CD8-positive, alpha-beta memory T cell (primary cell): Measurements from ENCODE around the gene VWF. TPM values are rescaled to one million over a fixed set of nuclear protein-coding genes. Genes with fewer than 3 reads are reported as not detected.
"Not testable (repeated sequence)": the region's sequence is repeated elsewhere in the genome, so short reads cannot be mapped to it uniquely, and the experiment has no call there.

Experiments
- CTCF ChIA-PET: fragments of 350-600 bp; sonication (Branson Sonifier 250); formaldehyde crosslinking; loops from one replicate; lab custom pipeline; 2021; ENCODE audit warnings: antibody characterized with exemption; lab: Charles Lee
- POLR2A ChIA-PET: fragments of 350-600 bp; sonication (Branson Sonifier 250); formaldehyde crosslinking; loops from one replicate; lab custom pipeline; 2021; ENCODE audit warnings: antibody characterized with exemption; lab: Charles Lee
- DNase-seq, 5 donors: peaks; one replicate each; pipeline versions ENCODE4 v3.0.0 to v3.0.0-alpha.2; 2020 to 2022; ENCODE audit warnings: mixed read lengths in 1 of 5
- H3K27ac ChIP-seq: one replicate; pipeline ENCODE4 v1.7.0; 2013; ENCODE audit warnings: low read depth, mild to moderate bottlenecking, low read length, moderate library complexity
- H3K27me3 ChIP-seq: 2 replicates; pipeline ENCODE4 v1.7.0; 2013; ENCODE audit warnings: low read length, mild to moderate bottlenecking; ENCODE audit not compliant: insufficient read depth, poor library complexity, severe bottlenecking
- H3K36me3 ChIP-seq: 2 replicates; pipeline ENCODE4 v1.7.0; 2013; ENCODE audit warnings: mild to moderate bottlenecking, low read length, moderate library complexity; ENCODE audit not compliant: insufficient read depth
- H3K4me1 ChIP-seq: 2 replicates; pipeline ENCODE4 v1.7.0; 2013; ENCODE audit warnings: mild to moderate bottlenecking, low read length, moderate library complexity; ENCODE audit not compliant: insufficient read depth
- H3K4me3 ChIP-seq: 2 replicates; pipeline ENCODE4 v1.7.0; 2013; ENCODE audit warnings: mild to moderate bottlenecking, low read length
- H3K9me3 ChIP-seq: 2 replicates; pipeline ENCODE4 v1.7.0; 2013; ENCODE audit warnings: mild to moderate bottlenecking, low read length
- H3K27ac Mint-ChIP-seq, 8 donors: one replicate each; pipeline ENCODE4 v1.8.0; 2020 to 2021; ENCODE audit warnings: mixed read lengths in 8 of 8, mild to moderate bottlenecking in 6 of 8, inconsistent platforms in 3 of 8, moderate library complexity in 3 of 8
- H3K27me3 Mint-ChIP-seq, 2 donors: one replicate each; pipeline ENCODE4 v1.8.0; 2020 to 2021; ENCODE audit warnings: mixed read lengths in 2 of 2, mild to moderate bottlenecking in 1 of 2, moderate library complexity in 1 of 2
- H3K36me3 Mint-ChIP-seq, 3 donors: one replicate each; pipeline ENCODE4 v1.8.0; 2020 to 2021; ENCODE audit warnings: mixed read lengths in 3 of 3, inconsistent platforms in 1 of 3, mild to moderate bottlenecking in 1 of 3
- H3K4me1 Mint-ChIP-seq, 3 donors: one replicate each; pipeline ENCODE4 v1.8.0; 2020 to 2021; ENCODE audit warnings: mixed read lengths in 3 of 3, inconsistent platforms in 1 of 3, mild to moderate bottlenecking in 1 of 3
- H3K4me3 Mint-ChIP-seq, 7 donors: one replicate each; pipeline ENCODE4 v1.8.0; 2020 to 2021; ENCODE audit warnings: mixed read lengths in 7 of 7, mild to moderate bottlenecking in 6 of 7, moderate library complexity in 4 of 7, inconsistent platforms in 2 of 7
- H3K9me3 Mint-ChIP-seq, 5 donors: one replicate each; pipeline ENCODE4 v1.8.0; 2020 to 2022; ENCODE audit warnings: mixed read lengths in 5 of 5, mild to moderate bottlenecking in 3 of 5, moderate library complexity in 2 of 5, inconsistent platforms in 1 of 5
- polyA plus RNA-seq: library from polyadenylated mRNA; unstranded; fragments of 300-500 nt; fragmentation: Illumina TruSeq; gene quantifications from one replicate; pipeline ENCODE4 v1.2.3, GENCODE V29; 2021
- total RNA-seq, 2 experiments: library from RNA; stranded (reverse); gene quantifications; one replicate each; pipeline ENCODE4 v1.2.3, GENCODE V29; 2021

Gene VWF
- total and polyA plus RNA-seq, 3 experiments from 2014 or later = 0.02 TPM; not detected in 2

DNA sequence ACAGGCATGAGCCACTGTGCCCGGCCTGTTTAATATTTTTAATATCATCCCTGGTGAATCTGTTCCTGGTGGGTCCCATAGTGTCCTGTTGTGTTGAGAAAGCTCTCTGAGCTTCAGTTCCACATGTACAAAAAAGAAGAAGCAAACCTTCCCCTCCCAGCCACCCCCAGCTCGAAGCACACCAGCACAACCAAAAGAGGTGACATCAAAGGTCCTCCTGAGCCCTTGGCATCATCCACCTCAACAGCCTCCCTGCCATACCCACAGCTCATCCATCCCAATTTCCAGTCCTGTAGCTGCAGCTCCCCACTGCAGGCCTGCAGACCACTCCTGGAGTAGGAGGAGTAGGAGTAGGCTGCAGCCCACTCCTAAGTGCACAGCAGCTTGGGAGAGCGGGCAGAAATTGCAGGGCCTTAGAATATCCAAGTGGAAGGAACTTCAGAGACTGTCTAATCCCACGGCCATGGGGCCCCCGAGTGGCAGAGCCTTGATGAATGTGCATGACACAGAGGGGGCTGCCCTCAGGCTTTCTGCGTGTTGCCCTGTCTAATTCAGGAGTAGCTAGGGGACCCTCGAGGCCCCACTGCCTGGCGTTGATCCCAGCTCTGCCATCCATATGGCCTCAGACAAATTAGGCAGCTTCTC is 39.1 kb upstream of the VWF start:
- Histone ChIP-seq H3K27ac (no peak overlapping the region), H3K36me3 (no peaks in the 10 kb centered on the region), H3K4me3 (no peak overlapping the region), H3K9me3 (no peaks in the 10 kb centered on the region), H3K27me3 (no peaks in the 10 kb centered on the region), H3K4me1 (peaks cover 16% of the 10 kb centered on the region)
- Mint-ChIP-seq H3K36me3 (no peaks in the 10 kb centered on the region), H3K27ac (no peak overlapping the region), H3K9me3 (peaks cover 0 to 1% (median 0%) of the 10 kb centered on the region in 5 donors), H3K4me3 (no peak overlapping the region), H3K27me3 (peaks cover 6 to 31% of the 10 kb centered on the region in 2 donors), H3K4me1 (peaks cover 13 to 15% (median 13%) of the 10 kb centered on the region in 3 donors)
- DNase-seq = no peak
- CTCF ChIA-PET = interaction anchor here (0.9 kb wide), 1 partner anchor 11 kb away, joined by 3 read pairs; no protein-coding TSS in a partner anchor
- POLR2A ChIA-PET = no interaction called here

DNA sequence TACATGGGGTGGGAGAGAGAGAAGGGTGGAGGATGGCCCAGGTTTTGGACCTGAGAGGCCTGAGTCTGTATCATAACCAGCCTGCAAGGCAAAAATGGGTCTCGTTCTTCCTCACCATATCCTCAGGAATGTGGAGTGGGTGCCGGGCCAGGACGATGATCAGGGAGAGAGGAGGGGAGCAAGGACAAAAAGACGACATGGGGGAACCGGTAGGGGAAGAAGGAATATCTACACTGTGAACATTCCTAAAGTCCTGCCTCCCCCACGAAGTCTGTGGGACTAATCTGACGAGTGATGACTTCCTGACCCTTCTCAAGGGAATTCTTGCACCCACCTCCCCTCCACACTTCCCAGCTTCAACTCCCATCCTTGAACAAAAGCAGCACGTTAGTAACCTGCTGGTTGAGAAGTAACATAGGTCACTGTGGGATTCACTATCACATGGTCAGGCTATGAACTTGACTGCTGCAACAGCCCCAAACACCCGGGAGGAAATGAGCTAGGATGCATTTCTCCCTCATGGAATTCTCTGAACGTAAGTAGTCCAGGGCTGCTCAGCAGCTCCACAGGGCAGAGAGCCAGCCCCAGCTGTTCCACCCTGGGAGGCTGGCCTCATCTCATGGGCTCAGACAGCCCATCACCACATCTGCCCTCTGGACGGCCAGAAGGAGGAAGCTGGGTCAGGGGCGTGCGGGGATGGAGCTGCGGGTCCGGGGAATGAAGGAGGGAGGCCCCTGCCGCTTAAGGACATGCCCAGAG is 36.8 kb upstream of the VWF start:
- Histone ChIP-seq H3K27ac (no peak overlapping the region), H3K9me3 (no peaks in the 10 kb centered on the region), H3K27me3 (no peaks in the 10 kb centered on the region), H3K36me3 (no peaks in the 10 kb centered on the region), H3K4me1 (no peaks in the 10 kb centered on the region), H3K4me3 (no peak overlapping the region)
- Mint-ChIP-seq H3K27ac (no peak overlapping the region), H3K27me3 (peaks cover 6 to 29% of the 10 kb centered on the region in 2 donors), H3K4me3 (no peak overlapping the region), H3K36me3 (no peaks in the 10 kb centered on the region), H3K9me3 (peaks cover 0 to 1% (median 0%) of the 10 kb centered on the region in 5 donors), H3K4me1 (no peaks in the 10 kb centered on the region)
- DNase-seq = no peak
- ChIA-PET CTCF (interaction anchor here (1.1 kb wide), 1 partner anchor 118 kb away, joined by 3 read pairs; no protein-coding TSS in a partner anchor), POLR2A (no interaction called here)

DNA sequence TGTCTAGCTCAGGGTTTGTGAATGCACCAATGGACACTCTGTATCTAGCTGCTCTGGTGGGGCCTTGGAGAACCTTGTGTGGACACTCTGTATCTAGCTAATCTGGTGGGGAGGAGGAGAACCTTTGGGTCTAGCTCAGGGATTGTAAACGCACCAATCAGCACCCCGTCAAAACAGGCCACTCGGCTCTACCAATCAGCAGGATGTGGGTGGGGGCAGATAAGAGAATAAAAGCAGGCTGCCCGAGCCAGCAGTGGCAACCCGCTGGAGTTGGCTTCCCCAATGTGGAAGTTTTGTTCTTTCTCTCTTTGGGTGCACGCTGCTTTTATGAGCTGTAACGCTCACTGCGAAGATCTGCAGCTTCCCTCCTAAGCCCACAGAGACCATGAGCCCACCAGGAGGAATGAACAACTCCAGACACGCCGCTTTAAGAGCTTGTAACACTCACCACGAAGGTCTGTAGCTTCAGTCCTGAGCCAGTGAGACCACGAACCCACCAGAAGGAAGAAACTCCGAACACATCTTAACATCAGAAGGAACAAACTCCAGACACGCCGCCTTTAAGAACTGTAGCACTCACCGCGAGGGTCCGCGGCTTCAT is 35.7 kb upstream of the VWF start:
- H3K4me3 Mint-ChIP-seq, H3K4me1 ChIP-seq, H3K27me3 ChIP-seq, H3K27ac ChIP-seq, H3K4me1 Mint-ChIP-seq, H3K36me3 ChIP-seq, CTCF ChIA-PET, H3K36me3 Mint-ChIP-seq, DNase-seq, H3K9me3 Mint-ChIP-seq, H3K4me3 ChIP-seq, H3K9me3 ChIP-seq, POLR2A ChIA-PET, H3K27ac Mint-ChIP-seq: not testable (repeated sequence)
- H3K27me3 Mint-ChIP-seq = peaks cover 5 to 28% of the 10 kb centered on the region in 2 donors

DNA sequence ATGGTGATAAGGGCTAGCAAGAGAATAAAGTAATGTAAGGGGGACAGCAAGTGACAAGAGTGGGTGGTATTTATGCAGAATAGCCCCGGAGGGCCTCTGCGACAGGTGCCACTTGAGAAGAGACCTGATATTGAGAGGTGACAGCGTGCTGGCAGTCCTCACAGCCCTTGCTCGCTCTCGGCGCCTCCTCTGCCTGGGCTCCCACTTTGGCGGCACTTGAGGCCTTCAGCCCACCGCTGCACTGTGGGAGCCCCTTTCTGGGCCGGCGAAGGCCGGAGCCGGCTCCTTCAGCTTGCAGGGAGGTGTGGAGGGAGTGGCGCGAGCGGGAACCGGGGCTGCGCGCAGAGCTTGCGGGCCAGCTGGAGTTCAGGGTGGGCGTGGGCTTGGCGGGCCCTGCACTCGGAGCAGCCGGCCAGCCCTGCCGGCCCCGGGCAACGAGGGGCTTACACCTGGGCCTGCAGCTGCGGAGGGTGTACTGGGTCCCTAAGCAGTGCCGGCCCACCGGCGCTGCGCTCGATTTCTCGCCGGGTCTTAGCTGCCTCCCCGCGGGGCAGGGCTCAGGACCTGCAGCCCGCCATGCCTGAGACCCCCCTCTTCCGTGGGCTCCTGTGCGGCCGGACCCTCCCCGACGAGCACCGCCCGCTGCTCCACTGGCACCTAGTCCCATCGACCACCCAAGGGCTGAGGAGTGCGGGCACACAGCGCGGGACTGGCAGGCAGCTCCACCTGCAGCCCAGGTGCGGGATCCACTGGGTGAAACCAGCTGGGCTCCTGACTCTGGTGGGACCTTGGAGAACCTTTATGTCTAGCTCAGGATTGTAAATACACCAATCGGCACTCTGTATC is 34.9 kb upstream of the VWF start:
- H3K4me3 ChIP-seq, CTCF ChIA-PET, H3K36me3 ChIP-seq, H3K9me3 Mint-ChIP-seq, H3K9me3 ChIP-seq, H3K4me1 Mint-ChIP-seq, H3K4me1 ChIP-seq, POLR2A ChIA-PET, H3K27ac ChIP-seq, H3K36me3 Mint-ChIP-seq, DNase-seq, H3K4me3 Mint-ChIP-seq, H3K27ac Mint-ChIP-seq, H3K27me3 ChIP-seq: not testable (repeated sequence)
- H3K27me3 Mint-ChIP-seq = peaks cover 4 to 32% of the 10 kb centered on the region in 2 donors

DNA sequence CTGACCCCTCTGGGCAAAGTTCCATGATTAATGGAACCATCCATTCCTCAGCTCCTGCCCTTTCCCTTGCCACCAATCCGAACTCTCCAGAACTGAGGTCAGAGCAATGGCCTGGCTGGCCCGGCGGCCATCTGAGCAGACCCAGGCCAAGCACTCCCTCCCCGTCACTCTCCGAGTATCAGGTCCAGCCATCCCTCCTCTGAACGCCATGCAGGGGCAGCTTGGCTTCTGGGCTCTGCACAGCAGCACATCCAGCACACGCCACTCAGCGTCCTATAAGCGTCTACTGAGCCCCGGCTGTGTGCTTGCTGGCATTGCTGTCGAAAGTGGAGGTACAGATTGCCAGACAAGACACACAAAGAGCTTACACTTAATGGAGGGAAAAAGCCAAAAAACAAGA is 34.3 kb upstream of the VWF start:
- Histone ChIP-seq H3K4me1 (no peaks in the 10 kb centered on the region), H3K9me3 (no peaks in the 10 kb centered on the region), H3K4me3 (no peak overlapping the region), H3K36me3 (no peaks in the 10 kb centered on the region), H3K27ac (no peak overlapping the region), H3K27me3 (no peaks in the 10 kb centered on the region)
- no peak overlapping the region for H3K4me3 Mint-ChIP-seq
- no peaks in the 10 kb centered on the region for H3K36me3 Mint-ChIP-seq
- peaks cover 4 to 32% of the 10 kb centered on the region in 2 donors for H3K27me3 Mint-ChIP-seq
- no peak overlapping the region for H3K27ac Mint-ChIP-seq
- no peaks in the 10 kb centered on the region for H3K4me1 Mint-ChIP-seq
- ChIA-PET POLR2A (no interaction called here), CTCF (interaction anchor here (1.1 kb wide), 1 partner anchor 8 kb away, joined by 3 read pairs; no protein-coding TSS in a partner anchor)
- no peak for DNase-seq
- peaks cover 0 to 1% (median 0%) of the 10 kb centered on the region in 5 donors for H3K9me3 Mint-ChIP-seq

DNA sequence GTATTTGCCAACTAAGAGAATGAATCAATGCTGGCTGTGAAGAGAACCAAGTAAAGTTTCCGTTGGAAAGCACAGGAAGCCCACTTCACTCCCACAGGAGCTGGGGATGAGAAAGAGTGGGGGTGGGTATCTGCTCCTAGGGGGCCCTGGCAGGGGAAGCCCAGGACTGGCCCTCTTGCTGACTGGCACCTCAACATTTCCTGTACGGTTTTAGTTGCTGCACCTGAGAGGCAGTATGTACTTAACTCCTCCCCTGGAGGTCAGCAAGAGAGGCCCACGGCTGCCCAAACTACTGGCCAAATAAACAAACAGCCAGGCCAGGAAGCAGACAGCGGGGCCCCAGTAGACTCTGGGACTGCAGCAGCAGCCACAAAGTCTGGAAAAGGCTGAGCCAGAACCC is 33.8 kb upstream of the VWF start:
- no peaks in the 10 kb centered on the region for H3K36me3 ChIP-seq
- H3K27ac ChIP-seq = no peak overlapping the region
- Mint-ChIP-seq H3K27ac (no peak overlapping the region), H3K4me1 (no peaks in the 10 kb centered on the region), H3K27me3 (peaks cover 4 to 32% of the 10 kb centered on the region in 2 donors), H3K4me3 (no peak overlapping the region), H3K9me3 (peaks cover 0 to 1% (median 0%) of the 10 kb centered on the region in 5 donors), H3K36me3 (no peaks in the 10 kb centered on the region)
- no peak for DNase-seq
- H3K4me3 ChIP-seq = no peak overlapping the region
- POLR2A ChIA-PET = no interaction called here
- no peaks in the 10 kb centered on the region for H3K27me3 ChIP-seq
- CTCF ChIA-PET = interaction anchor here (1.1 kb wide), 1 partner anchor 8 kb away, joined by 3 read pairs; no protein-coding TSS in a partner anchor
- no peaks in the 10 kb centered on the region for H3K9me3 ChIP-seq
- no peaks in the 10 kb centered on the region for H3K4me1 ChIP-seq

GRCh38 chr12:6157482-6157881 is 33.0 kb upstream of the VWF start:
- no peak overlapping the region for H3K4me3 Mint-ChIP-seq
- Histone ChIP-seq H3K36me3 (no peaks in the 10 kb centered on the region), H3K4me1 (no peaks in the 10 kb centered on the region), H3K9me3 (no peaks in the 10 kb centered on the region), H3K4me3 (no peak overlapping the region), H3K27me3 (no peaks in the 10 kb centered on the region), H3K27ac (no peak overlapping the region)
- no peaks in the 10 kb centered on the region for H3K36me3 Mint-ChIP-seq
- CTCF ChIA-PET = interaction anchor here (1.1 kb wide), 1 partner anchor 9 kb away, joined by 3 read pairs; no protein-coding TSS in a partner anchor
- H3K4me1 Mint-ChIP-seq = no peaks in the 10 kb centered on the region
- H3K27ac Mint-ChIP-seq = no peak overlapping the region
- peaks cover 4 to 32% of the 10 kb centered on the region in 2 donors for H3K27me3 Mint-ChIP-seq
- no peak for DNase-seq
- POLR2A ChIA-PET = interaction anchor here (0.6 kb wide), 1 partner anchor 12 kb away, joined by 5 read pairs; no protein-coding TSS in a partner anchor
- peaks cover 0 to 1% (median 0%) of the 10 kb centered on the region in 5 donors for H3K9me3 Mint-ChIP-seq
